HG03575 (cell line): ENCODE results near the gene CDC14A.
A peak's percentile ranks its signal among the peaks of the same experiment; 100 is the strongest.
"Not testable (repeated sequence)": the region's sequence is repeated elsewhere in the genome, so short reads cannot be mapped to it uniquely, and the experiment has no call there.

Source experiments
- ATAC-seq: cut with Tn5 transposase; IDR thresholded peaks from one replicate; pipeline ENCODE4 v1.9.1; 2021; ENCODE audit not compliant: unreplicated experiment, insufficient number of reproducible peaks, low FRiP score; ENCODE audit errors: extremely low read depth

CDC14A gene

DNA sequence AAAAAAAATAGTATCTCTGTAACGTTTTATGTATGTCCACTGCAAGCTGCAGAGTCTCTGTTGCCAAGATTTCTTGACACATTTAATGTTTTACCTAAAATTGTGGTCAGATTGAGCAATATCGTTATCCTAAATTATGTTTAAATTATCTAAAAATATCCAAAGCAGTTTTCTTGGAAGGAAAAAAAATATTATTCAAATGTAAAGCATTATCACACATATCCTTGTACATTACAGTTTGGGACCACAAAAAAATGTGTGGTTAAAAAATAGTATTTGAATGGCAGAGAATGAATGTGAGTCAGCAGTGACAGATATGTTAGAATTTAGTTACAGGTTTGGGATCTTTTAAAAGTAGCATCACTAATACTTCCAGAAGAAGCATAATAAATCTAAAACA is 21.2 kb upstream of the CDC14A start:
- not testable (repeated sequence) for ATAC-seq

DNA sequence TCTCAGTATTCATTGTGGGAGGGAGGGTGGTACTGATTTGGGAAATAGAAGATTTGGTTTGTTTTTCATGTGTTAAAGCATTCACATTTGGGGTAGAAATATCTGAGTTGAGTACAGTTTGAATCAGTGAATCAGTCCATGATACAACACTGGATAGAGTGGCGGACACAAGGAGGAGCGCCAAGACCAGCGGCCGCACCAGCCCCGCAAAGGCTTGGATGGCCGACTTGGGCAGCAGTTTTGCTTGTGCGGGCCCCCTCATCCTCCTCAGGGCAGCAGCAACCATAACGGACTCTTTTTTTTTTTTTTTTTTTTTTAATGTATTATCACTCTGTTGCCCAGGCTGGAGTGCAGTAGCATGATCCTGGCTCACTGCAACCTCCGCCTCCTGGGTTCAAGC is 20.0 kb upstream of the CDC14A start:
- ATAC-seq = no peak

DNA sequence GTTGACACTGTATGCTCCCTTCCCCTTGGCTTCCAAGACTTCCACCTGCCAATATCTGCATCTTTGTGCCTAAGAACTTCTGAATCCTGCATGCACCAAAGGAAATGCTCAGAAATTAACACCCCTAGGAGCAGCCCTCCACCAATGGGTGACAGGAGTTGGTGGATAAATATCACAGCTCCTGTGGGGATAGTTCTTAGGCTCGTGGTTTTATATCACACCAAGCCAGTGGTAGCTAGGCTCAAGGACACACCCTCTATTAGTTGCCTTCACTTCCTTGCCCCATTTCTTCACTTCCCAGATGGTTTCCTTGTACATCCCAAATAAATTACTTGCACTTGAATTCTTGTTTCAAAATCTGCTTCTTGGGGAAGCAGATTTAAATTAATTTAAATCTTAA is 16.9 kb upstream of the CDC14A start:
- ATAC-seq = no peak

DNA sequence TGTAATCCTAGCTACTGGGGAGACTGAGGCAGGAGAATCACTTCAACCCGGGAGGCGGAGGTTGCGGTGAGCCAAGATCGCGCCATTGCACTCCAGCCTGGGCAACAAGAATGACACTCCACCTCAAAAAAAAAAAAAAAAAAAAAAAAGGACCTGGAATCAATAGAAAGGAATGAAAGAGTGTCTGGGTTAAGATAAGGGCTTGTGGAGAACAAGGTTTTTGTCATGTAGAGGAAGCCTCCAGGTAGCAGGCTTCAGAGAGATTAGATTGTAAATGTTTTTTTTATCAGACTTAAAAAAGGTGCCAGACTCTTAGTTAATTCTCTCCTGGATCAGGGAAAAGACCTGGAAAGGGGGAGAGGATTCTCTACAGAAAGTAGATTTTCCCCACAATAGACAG is 14.4 kb upstream of the CDC14A start:
- ATAC-seq = not testable (repeated sequence)

DNA sequence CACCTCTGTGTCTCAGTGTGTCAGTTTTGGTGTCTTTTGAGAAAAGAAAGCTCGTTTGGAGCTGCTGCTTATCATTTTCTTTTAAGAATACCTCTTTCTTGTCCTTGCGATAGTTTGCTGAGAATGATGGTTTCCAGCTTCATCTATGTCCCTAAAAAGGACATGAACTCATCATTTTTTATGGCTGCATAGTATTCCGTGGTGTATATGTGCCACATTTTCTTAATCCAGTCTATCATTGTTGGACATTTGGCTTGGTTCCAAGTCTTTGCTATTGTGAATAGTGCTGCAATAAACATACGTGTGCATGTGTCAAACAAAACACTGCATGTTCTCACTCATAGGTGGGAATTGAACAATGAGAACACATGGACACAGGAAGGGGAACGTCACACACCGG is 12.6 kb upstream of the CDC14A start:
- ATAC-seq = not testable (repeated sequence)

DNA sequence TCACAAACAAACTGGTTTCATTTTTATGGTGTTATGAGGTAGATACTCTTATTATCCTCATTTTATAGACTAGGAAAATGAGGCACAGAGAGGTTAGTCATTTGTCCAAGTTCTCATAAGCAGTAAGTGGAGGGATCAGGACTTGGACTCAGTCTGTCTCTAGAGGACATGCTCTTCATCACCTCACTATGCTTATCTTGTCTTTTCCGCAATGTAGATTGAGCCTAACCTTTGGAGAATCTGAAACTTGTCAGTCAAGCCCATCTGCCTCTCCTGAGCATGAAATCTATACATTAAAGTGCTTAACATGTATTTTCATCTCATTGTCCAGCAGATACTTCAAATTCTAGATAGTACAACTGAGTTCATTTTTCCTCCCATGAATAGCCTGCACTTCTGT is 11.8 kb upstream of the CDC14A start:
- no peak for ATAC-seq

DNA sequence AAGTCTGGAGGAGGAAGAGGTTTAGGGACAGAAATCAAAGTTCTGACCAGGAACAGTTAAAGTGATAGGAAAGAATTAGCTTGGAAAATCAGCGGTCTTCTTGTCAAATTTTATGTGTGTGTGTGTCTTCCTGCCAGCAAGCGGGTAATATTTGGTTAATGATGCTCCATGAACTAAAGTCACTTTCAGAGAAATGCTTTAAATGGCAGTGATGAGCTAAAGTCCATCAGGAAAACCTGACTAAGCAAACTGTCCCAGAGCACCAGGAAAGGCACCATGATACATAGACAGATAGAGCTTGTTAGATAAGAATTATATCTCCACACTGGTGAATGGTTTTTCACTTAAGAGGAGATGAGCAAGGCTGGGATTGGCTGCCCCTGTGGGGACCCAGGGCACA is 10.0 kb upstream of the CDC14A start:
- no peak for ATAC-seq

DNA sequence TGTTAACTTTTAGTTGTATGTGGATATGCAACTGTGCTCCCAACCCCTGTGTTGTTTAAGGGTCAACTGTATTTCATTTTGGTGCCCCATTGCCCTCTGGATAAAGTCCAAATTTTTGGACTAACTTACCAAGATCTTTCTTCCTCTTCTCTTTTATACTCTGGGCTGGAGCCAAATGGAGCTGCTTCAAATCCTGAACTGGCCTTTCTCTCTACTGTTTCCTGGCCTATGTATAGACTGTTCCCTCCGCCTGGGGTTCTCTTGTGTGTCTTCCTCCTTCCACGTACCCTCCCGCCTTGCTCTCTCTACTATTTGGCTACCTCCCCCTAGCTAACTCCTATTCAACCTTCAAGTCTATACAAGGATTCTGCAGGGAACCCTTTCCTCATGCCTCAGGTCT is 8.4 kb upstream of the CDC14A start:
- no peak for ATAC-seq

DNA sequence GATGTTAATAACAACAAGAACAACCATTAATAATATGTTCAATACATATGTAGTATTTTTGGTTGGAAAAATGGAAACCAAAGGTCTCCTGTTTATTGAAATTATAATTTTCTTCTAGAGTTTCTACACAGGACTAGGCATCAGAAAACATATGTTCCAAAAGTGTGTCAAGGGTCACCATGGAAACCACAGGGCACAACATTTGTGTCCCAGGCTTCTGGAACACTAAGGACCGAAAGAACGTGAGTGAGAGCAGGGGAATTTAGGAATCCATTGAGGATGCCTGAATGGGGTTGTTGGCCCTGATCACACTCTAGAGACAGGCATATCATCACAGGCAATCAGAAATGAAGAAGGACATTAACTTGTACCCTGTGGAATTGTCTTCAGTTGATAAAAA is 7.5 kb upstream of the CDC14A start:
- no peak for ATAC-seq

DNA sequence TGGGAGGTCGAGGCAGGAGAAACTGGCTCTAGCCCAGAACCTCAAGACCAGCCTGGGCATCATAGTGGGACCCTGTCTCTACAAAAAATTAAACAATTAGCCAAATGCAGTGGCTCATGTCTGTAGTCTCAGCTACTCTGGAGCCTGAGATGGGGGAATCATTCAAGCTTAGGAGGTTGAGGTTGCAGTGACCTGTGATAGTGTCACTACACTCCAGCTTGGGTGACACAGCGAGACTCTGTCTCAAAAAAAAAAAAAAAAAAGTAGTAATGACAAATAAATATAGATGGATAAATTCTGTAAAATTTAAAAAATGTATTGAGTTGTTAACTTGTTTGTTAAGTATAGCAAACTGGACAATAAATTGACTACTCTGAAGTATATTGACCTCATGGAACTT is 5.9 kb upstream of the CDC14A start:
- no peak for ATAC-seq

DNA sequence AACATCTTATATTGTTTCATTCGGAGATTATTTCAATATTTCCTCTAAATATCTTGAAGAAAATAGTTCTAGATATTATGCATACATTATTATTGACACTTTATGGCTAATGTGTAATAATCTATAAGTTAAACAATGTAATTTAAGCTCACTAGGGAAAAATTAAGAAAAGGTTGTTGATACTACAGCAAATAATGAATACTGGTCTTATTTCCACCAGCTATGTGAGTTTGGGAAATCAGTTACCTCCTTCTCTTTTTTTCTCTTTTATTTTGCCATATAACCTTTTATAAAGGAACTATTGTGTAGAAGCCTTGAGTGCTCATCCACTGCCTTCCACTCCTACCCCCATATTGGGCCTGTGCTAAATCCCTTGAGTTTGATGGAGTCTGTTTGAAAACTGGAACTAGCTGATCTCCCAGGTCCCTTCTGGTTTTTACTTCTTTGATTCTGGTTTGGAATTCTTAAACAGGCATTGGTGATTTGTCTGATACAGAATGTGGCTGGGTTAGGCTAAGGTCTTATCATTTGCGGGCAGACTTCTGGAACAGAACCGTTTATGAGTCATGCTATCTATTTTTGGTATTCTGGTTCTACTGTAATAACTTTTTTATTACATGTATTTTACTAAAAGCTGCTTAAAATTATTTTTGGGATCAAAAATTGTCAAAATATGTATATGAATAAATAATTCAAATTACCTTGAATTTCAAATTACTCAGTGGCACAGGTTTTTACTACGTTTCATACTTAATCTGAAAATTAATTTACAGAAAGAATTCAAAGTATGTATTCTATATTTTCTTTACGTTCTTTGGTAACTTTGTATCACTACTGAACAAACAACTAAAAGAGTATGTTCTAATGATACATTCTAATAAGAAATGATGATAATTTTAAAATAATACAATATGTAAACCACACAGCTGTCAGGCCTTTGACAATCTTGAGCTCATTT is 5.0 kb upstream of the CDC14A start:
- no peak for ATAC-seq

DNA sequence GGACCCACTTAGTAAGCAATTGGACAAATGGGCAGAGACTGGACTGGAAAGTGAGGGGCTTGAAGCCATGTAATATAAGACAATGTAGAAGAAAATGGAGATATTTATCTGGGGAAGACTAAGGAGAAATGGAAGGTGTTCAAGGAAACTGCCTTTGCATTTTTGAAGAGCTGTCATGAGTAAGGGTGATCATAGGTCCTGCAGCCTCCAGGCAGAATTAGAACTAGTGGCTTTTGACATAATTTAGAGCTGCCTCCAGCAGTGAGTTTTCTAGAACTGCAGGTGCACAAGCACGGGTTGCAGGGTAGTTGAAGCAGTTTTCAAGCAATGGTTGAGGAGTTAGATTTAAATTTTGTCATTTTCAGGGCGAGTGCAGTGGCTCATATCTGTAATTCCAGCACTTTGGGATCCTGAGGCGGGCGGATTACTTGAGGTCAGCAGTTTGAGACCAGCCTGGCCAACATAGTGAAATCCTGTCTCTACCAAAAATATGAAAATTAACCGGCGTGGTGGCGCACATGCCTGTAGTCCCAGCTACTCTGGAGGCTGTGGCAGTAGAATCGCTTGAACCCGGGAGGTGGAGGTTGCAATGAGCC is 3.7 kb upstream of the CDC14A start:
- ATAC-seq = no peak

DNA sequence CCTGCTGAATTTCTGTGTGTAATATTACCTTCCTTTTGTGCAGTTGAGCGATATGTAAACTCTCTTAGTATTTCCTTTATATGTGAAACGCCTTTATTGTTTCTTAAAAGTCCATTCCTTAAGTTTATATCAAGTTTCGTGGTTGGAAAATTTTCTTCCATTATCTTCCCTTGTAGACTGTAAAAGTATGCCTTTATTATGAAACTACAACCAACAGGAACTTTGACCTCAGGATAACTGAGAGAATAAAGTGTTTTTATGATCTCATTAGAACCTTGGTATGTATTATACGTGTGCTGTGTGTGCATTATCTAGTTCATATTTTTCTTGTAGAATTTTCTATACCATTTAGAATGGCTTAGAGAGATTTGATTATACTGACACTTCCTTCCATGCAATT is 3.1 kb upstream of the CDC14A start:
- no peak for ATAC-seq

DNA sequence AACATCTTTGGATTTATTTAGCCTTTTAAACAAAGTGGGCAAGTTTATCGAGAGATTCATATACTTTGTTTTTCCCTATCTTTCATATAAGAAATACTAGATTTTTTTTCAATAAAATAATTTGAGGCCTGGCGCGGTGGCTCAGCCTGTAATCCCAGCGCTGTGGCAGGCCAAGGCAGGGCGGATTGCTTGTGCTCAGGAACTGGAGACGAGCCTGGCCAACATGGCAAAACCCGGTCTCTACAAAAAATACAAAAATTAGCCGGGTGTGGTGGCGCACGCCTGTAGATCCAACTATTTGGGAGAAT is 1.6 kb upstream of the CDC14A start:
- ATAC-seq = no peak

DNA sequence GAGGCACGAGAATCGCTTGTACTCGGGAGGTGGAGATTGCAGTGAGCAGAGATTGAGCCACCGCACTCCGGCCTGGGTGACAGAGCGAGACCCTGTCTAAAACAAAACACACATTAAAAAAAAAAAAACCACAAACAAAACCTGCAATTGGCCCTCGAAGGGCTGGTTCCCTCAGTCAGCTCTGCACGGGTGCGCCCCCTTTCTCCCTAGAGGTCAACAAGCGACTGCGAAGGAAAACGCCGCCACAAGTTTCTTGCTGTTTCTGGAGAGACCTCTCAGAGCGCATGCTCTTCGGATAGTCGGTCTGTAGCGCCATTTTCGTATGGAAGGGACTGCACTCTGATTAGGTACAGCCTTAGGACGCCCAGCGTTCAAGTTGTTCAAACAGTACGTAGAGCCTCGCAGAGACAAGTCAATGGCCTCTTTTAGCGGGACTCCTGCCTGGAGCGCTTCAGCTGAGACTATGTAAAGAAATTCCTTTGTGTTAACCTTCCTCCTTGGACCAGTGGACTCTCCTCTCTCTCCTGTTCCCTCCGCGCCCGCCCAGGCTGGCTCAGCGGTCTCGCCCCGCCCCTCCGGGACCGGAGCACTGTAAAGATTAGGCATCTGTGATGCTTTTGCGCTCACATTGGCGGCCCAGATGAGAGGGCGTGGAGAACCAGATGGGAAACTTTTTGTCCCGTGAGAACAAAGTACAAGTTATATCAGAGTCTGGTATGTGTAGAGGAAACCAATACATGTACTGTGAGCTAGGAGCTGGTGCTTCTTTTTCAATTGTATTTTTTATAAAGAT is 1.0 kb upstream of the CDC14A start:
- peak; percentile 34 for ATAC-seq

DNA sequence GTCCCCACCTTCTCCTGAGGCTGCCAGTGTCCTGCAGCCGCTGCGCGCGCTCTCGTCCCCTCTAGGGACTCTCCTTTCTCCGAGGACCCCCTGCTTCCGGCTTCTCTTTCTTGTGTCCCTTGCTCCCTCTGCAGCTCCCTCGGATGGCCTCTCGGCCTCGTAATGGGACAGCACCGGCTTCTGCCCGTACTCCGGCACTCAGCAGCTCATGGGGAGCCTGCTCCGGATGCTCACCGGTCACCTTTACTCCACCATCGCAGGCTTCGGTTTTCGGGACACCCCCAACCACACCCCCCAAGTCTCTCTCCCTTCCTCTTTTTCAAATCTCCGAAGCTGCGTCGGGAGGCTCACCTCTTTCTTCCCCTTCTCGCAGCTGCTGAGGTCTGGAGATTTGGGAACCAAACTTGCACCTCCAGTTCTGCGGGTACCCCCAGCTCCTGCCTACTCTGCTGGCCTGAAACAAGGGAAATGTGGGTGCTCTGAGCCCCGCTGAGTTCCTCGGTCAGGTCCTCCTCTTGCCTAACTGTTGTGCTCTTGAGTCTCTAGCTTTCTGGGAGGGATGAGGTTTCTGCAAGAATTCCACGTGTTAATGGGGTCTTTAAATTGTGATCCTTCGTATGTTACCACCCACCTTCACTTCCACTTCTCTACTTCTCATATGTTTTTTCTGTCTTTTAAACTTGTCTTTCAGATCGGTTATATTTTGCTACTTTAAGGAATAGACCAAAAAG is 930 bp downstream of the CDC14A start:
- ATAC-seq = no peak

DNA sequence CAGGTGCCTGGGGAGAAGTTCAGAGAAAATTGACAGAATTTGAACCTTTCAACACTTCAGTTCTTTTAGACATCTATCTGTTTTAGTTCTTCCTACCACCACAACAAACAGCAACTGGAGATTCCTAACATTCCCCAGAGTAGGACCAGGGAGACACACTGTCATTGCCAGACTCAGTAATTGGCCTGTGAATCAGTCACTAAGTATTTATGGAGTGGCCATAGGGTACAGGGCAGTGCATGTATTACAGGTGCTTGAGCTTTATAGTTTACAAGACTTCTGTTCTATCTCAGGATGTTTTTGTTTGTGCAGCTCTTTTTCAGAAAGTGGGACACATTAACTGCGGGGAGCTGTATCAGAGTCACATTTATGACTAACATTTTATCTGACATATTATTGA is 1.7 kb downstream of the CDC14A start:
- no peak for ATAC-seq

DNA sequence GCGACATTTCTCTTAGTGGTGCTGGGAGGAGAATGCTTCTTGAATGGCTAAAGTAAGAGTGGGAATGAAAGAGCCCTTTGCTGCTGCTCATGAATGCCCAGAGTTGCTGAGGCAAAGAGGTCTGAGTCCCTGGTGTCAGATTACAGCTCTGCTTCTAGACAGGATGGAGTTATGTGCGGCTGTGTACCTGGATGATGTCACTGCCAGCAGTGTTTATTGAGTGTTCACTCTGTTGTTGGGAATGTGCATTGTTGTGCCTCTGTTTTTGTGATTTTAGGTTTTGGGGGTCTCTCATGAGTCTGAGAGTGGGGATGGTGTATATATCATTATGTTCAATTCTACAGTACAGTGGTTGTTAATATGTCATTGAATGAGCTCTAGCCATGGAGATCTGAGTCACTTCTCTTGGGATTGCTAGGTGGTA is 2.7 kb downstream of the CDC14A start:
- no peak for ATAC-seq

DNA sequence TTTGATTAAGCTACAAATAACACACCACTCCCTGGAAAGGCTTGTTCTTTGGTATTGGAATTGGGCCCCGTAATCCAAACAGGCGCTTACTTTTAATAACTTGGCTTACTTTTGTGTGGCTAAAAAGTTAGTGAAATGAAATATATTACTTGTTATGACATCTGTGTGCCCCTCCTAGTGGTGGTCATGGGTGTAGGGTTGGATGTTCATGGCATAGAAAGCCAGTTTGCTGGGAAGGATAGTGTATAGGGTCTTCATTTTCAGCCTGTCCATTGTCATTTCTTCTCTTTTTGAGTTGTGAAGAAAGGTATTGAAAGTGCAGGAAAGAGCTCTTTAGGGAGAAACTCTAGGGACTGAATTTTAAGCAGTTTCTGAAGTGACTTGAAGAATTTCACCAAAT is 5.9 kb downstream of the CDC14A start:
- no peak for ATAC-seq
